Keratinocyte (primary cell): ENCODE results near the gene KTN1. TPM values are rescaled to one million over a fixed set of nuclear protein-coding genes. Genes with fewer than 3 reads are reported as not detected.

ENCODE experiments used
- DNase-seq: peaks from one replicate; pipeline ENCODE4 v3.0.0-alpha.2; 2011; ENCODE audit warnings: low read depth, missing footprints, low spot score
- FAIRE-seq: peaks from 2 replicates; lab custom pipeline; 2011; peaks lifted over from hg19 to GRCh38; lab: Jason Lieb, UNC
- H2AFZ ChIP-seq: 2 replicates; pipeline ENCODE4 v1.6.0; 2012; ENCODE audit warnings: low read length, control low read depth, inconsistent platforms; ENCODE audit not compliant: control insufficient read depth
- H3K27ac ChIP-seq: 2 replicates; pipeline ENCODE4 v1.5.1; 2011; ENCODE audit warnings: low read length; ENCODE audit not compliant: control insufficient read depth, insufficient read depth
- H3K27me3 ChIP-seq: 3 replicates; pipeline ENCODE4 v1.6.0; 2011; ENCODE audit warnings: low read length; ENCODE audit not compliant: control insufficient read depth, insufficient read depth; ENCODE audit errors: extremely low read depth
- H3K36me3 ChIP-seq, 2 experiments: 2 replicates in 1 of 2; 3 replicates in 1 of 2; pipeline ENCODE4 v1.5.1; 2011; ENCODE audit warnings: low read length in 2 of 2, mild to moderate bottlenecking in 1 of 2; ENCODE audit not compliant: control insufficient read depth in 2 of 2, insufficient read depth in 2 of 2; ENCODE audit errors: extremely low read depth in 1 of 2
- H3K4me1 ChIP-seq: 3 replicates; pipeline ENCODE4 v1.5.1; 2011; ENCODE audit warnings: low read length; ENCODE audit not compliant: control insufficient read depth, insufficient read depth; ENCODE audit errors: extremely low read depth
- H3K4me2 ChIP-seq: 3 replicates; pipeline ENCODE4 v1.6.0; 2011; ENCODE audit warnings: low read depth, low read length; ENCODE audit not compliant: control insufficient read depth, insufficient read depth; ENCODE audit errors: extremely low read depth
- H3K4me3 ChIP-seq, 3 experiments: fragments of 200-600 bp in 1 of 3; sonication (generic) in 1 of 3; 2 replicates in 2 of 3; 3 replicates in 1 of 3; pipeline ENCODE4 v1.5.1; 2011 to 2016; ENCODE audit warnings: low read length in 3 of 3, mild to moderate bottlenecking in 3 of 3, control low read depth in 2 of 3, inconsistent platforms in 1 of 3, low read depth in 1 of 3, mixed read lengths in 1 of 3, mixed run types in 1 of 3, moderate library complexity in 1 of 3; ENCODE audit not compliant: control insufficient read depth in 2 of 3, insufficient read depth in 2 of 3; ENCODE audit errors: extremely low read depth in 1 of 3
- H3K79me2 ChIP-seq: 2 replicates; pipeline ENCODE4 v1.6.0; 2012; ENCODE audit warnings: low read length; ENCODE audit not compliant: control insufficient read depth, insufficient read depth
- H3K9ac ChIP-seq: 3 replicates; pipeline ENCODE4 v1.6.0; 2011; ENCODE audit warnings: low read length; ENCODE audit not compliant: control insufficient read depth, insufficient read depth; ENCODE audit errors: extremely low read depth
- H3K9me1 ChIP-seq: 3 replicates; pipeline ENCODE4 v1.6.0; 2011; ENCODE audit warnings: low read length; ENCODE audit not compliant: control insufficient read depth, insufficient read depth; ENCODE audit errors: extremely low read depth
- H3K9me3 ChIP-seq: 2 replicates; pipeline ENCODE4 v1.5.1; 2012; ENCODE audit warnings: low read depth, low read length; ENCODE audit not compliant: control insufficient read depth
- H4K20me1 ChIP-seq: 3 replicates; pipeline ENCODE4 v1.6.0; 2011; ENCODE audit warnings: low read length; ENCODE audit not compliant: control insufficient read depth, insufficient read depth; ENCODE audit errors: extremely low read depth
- EZH2 ChIP-seq: IDR thresholded peaks from one replicate; pipeline ENCODE4 v1.6.1; 2012; ENCODE audit warnings: inconsistent platforms, mild to moderate bottlenecking, low read length, moderate library complexity
- dilution Hi-C: fragments of 300-500 bp; cut with MboI; formaldehyde crosslinking; loops from one replicate; pipeline ENCODE4 v1.7.0; 2020; ENCODE audit warnings: low sequenced_read_pairs; ENCODE audit not compliant: extremely low pct_ligation_motif_present
- polyA plus RNA-seq, 5 experiments: library from polyadenylated mRNA; depleted of rRNA in 3 of 5; stranded (reverse) in 3 of 5; stranded (forward) in 1 of 5; unstranded in 1 of 5; fragments of >200 nt; gene quantifications; 1 replicate in 1 of 5; 2 replicates in 3 of 5; 3 replicates in 1 of 5; pipeline versions ENCODE4 v1.2.1 to v1.2.3, GENCODE V29; 2011 to 2012; ENCODE audit warnings: missing spikeins in 2 of 5, low read depth in 1 of 5, low replicate concordance in 1 of 5
- TF ChIP-seq, protein P1 (sequence below), 3 experiments: IDR thresholded peaks in 1 of 3; conservative IDR thresholded peaks in 1 of 3; optimal IDR thresholded peaks in 1 of 3; 2 replicates in 2 of 3; 3 replicates in 1 of 3; pipeline versions ENCODE3 to v1.5.1; 2011; ENCODE audit warnings: low read length in 3 of 3, mild to moderate bottlenecking in 3 of 3, moderate library complexity in 2 of 3, control low read depth in 1 of 3, inconsistent platforms in 1 of 3; ENCODE audit not compliant: insufficient read depth in 2 of 3; ENCODE audit errors: extremely low read depth in 1 of 3

The KTN1 gene
- polyA plus RNA-seq, 1 donor (not counting 4 experiments of a cell fraction or from before 2014, with no cell fraction given), result 121 TPM

DNA sequence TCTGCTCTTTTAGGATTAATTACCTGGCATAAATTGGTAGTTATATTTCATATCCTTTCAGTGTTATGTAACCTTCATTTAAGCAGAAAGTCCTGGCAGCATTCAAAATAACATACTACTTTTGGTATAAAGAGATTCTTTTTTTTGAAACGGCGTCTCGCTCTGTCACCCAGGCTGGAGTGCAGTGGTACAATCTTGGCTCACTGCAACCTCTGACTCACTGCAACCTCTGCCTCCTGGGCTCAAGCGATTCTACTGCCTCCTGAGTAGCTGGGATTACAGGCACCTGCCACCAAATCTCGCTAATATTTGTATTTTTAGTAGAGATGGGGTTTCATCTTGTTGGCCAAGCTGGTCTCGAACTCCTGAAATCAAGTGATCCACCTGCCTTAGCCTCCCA, 9.2 kb downstream of the KTN1 start:
- no peak for TF ChIP-seq EZH2
- TF ChIP-seq, protein P1, sequence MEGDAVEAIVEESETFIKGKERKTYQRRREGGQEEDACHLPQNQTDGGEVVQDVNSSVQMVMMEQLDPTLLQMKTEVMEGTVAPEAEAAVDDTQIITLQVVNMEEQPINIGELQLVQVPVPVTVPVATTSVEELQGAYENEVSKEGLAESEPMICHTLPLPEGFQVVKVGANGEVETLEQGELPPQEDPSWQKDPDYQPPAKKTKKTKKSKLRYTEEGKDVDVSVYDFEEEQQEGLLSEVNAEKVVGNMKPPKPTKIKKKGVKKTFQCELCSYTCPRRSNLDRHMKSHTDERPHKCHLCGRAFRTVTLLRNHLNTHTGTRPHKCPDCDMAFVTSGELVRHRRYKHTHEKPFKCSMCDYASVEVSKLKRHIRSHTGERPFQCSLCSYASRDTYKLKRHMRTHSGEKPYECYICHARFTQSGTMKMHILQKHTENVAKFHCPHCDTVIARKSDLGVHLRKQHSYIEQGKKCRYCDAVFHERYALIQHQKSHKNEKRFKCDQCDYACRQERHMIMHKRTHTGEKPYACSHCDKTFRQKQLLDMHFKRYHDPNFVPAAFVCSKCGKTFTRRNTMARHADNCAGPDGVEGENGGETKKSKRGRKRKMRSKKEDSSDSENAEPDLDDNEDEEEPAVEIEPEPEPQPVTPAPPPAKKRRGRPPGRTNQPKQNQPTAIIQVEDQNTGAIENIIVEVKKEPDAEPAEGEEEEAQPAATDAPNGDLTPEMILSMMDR (optimal IDR thresholded peaks at IDR 0.05 in 1 of 3, IDR thresholded peaks at IDR 0.05 in 1 of 3, conservative IDR thresholded peaks at IDR 0.05 in 1 of 3; ENCODE audit: extremely low read depth in 1 of 3, insufficient read depth in 2 of 3, low read length in 3 of 3), result no peak
- FAIRE-seq, result peak; percentile 59
- Histone ChIP-seq H3K36me3 (no peaks in the 10 kb centered on the region), H3K27ac (peak overlapping the region; percentile 39), H3K27me3 (no peaks in the 10 kb centered on the region), H3K4me3 (peak overlapping the region in 2 of 3 experiments; percentile 4 to 16), H3K9me1 (peaks cover 4% of the 10 kb centered on the region), H2AFZ (no peak overlapping the region), H3K4me1 (peaks cover 35% of the 10 kb centered on the region), H3K9ac (no peak overlapping the region), H3K9me3 (no peaks in the 10 kb centered on the region), H4K20me1 (peaks cover 16% of the 10 kb centered on the region), H3K79me2 (peaks cover 96% of the 10 kb centered on the region), H3K4me2 (peak overlapping the region; percentile 42)
- dilution Hi-C loops, result no loop called here
- no peak for DNase-seq

GRCh38 chr14:55592436-55592835, 12.4 kb downstream of the KTN1 start:
- dilution Hi-C loops, result no loop called here
- Histone ChIP-seq H2AFZ (no peak overlapping the region), H3K9ac (no peak overlapping the region), H3K9me3 (no peaks in the 10 kb centered on the region), H3K4me3 (no peak overlapping the region), H3K9me1 (no peaks in the 10 kb centered on the region), H3K27ac (no peak overlapping the region), H3K79me2 (peaks cover 94% of the 10 kb centered on the region), H3K4me1 (peaks cover 15% of the 10 kb centered on the region), H4K20me1 (peaks cover 9% of the 10 kb centered on the region), H3K27me3 (no peaks in the 10 kb centered on the region), H3K4me2 (no peak overlapping the region), H3K36me3 (no peaks in the 10 kb centered on the region)
- TF ChIP-seq EZH2, result no peak
- TF ChIP-seq, protein P1 (optimal IDR thresholded peaks at IDR 0.05 in 1 of 3, IDR thresholded peaks at IDR 0.05 in 1 of 3, conservative IDR thresholded peaks at IDR 0.05 in 1 of 3; ENCODE audit: extremely low read depth in 1 of 3, insufficient read depth in 2 of 3, low read length in 3 of 3), result no peak
- DNase-seq (no peak), FAIRE-seq (peak; percentile 23)
